Frontal cortex (tissue), 4 donors: Measurements from ENCODE around the gene TGFB2. TPM values are rescaled to one million over a fixed set of nuclear protein-coding genes. Genes with fewer than 3 reads are reported as not detected.

ENCODE experiments used
- DNase-seq, 2 donors: peaks; one replicate each; pipeline ENCODE4 v3.0.0; 2012; ENCODE audit warnings: low spot score in 2 of 2
- FAIRE-seq: peaks from 2 replicates; lab custom pipeline; 2012; peaks lifted over from hg19 to GRCh38; lab: Jason Lieb, UNC
- total RNA-seq: library from RNA; depleted of rRNA; stranded (reverse); fragments of >200 nt; gene quantifications from one replicate; pipeline ENCODE4 v1.2.3, GENCODE V29; 2014
- donor health status: control.
- donor health status: control.
- donor health status: control.

Gene TGFB2
- total RNA-seq, 1 donor from 2014 or later: 19.6 TPM

DNA sequence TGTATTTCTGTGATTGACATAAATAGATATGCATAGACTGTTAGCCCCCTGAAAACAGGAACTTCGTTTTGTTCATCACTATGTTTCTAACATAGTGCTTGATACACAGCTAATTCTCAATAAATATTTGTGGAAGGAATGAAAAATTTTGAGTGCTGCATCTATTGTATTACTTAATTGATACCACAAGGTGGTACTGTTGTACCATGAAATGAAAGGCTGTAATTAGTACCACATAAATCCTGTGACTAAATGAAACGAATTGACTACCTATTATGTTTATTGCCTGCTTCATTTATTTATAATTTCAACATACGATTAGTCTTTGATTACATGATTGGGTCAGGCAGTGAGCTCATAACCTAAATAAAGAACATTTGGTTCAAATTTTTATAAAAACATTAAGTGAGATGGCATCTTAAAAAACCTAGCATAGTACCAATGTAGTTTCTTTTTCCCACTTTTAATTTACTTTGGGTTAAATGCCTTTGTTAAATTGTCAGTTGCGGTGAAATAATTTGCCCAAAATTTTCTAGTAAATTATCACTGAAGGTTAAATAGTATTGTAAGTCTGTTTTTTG lies 15.0 kb upstream of the TGFB2 start:
- peak; percentile 95 for FAIRE-seq
- peak; percentile 45 to 52 for DNase-seq

- FAIRE-seq: no peak
These were observed 12.7 kb upstream of the TGFB2 start for GRCh38 chr1:218332416-218332815.

GRCh38 chr1:218336328-218336727 lies 8.8 kb upstream of the TGFB2 start:
- DNase-seq (no peak), FAIRE-seq (no peak)

More at GRCh38 chr1:218332416-218332815, 12.7 kb upstream of the TGFB2 start:
- DNase-seq: no peak

DNA sequence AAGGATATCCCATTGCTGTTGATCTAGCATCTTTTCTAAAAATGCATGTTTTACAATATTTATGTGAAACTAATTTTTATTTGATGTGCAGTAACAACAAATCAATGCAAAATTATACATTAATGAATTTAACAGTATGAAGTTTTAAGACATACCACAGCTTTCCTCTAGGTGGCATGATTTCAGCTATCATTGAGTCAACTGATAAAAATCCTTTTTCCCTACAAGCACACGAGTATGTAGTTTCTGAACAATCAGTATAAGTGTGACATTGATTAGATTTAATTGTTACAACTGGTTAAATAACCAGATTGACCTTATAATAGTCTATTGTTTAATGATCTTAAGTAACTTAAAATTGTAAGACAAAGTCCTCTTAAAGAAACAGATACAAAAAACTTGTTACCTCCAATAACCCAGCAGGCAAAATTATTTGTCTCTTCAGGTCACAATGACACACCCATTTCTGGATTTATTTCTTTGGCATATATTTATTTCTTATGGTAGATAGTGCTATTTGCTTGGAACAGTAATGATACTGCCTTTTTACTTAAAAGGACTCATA lies 5.8 kb upstream of the TGFB2 start:
- no peak for DNase-seq
- FAIRE-seq: peak; percentile 95

DNA sequence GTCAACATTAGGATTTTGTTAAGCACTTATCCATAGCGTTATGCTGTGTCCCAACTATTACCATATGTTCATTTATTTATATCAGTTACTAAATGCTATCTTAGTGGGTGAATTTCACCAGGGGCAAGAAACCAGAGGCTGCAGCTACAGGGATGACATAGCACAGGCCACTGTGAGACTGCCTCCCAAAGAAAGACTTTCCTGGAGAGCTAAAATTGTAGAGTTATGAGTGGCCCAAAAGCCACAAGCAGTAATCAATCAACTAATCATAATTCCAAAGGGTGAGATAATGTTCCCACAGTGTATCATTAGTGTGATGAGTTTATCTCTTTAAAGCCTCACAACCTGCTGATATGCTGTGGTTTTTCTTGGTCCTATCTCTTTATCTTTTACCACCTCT lies 3.8 kb upstream of the TGFB2 start:
- FAIRE-seq: no peak
- DNase-seq: no peak

GRCh38 chr1:218342091-218342490 lies 3.0 kb upstream of the TGFB2 start:
- DNase-seq: no peak
- no peak for FAIRE-seq

DNA sequence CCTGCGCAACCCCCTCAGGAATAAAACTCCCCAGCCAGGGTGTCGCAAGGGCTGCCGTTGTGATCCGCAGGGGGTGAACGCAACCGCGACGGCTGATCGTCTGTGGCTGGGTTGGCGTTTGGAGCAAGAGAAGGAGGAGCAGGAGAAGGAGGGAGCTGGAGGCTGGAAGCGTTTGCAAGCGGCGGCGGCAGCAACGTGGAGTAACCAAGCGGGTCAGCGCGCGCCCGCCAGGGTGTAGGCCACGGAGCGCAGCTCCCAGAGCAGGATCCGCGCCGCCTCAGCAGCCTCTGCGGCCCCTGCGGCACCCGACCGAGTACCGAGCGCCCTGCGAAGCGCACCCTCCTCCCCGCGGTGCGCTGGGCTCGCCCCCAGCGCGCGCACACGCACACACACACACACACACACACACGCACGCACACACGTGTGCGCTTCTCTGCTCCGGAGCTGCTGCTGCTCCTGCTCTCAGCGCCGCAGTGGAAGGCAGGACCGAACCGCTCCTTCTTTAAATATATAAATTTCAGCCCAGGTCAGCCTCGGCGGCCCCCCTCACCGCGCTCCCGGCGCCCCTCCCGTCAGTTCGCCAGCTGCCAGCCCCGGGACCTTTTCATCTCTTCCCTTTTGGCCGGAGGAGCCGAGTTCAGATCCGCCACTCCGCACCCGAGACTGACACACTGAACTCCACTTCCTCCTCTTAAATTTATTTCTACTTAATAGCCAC lies 696 bp downstream of the TGFB2 start:
- DNase-seq: peak in 1 of 2 donors; percentile 49
- FAIRE-seq: no peak

DNA sequence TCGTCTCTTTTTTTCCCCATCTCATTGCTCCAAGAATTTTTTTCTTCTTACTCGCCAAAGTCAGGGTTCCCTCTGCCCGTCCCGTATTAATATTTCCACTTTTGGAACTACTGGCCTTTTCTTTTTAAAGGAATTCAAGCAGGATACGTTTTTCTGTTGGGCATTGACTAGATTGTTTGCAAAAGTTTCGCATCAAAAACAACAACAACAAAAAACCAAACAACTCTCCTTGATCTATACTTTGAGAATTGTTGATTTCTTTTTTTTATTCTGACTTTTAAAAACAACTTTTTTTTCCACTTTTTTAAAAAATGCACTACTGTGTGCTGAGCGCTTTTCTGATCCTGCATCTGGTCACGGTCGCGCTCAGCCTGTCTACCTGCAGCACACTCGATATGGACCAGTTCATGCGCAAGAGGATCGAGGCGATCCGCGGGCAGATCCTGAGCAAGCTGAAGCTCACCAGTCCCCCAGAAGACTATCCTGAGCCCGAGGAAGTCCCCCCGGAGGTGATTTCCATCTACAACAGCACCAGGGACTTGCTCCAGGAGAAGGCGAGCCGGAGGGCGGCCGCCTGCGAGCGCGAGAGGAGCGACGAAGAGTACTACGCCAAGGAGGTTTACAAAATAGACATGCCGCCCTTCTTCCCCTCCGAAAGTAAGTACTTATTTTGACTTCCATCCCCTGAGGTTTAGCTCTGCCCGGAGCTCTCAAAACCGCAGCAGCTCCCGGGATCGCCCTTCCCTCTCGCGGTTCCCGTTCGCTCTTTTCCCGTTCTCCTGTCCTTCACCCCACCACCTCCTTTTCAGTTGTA lies 1.5 kb downstream of the TGFB2 start:
- FAIRE-seq (no peak), DNase-seq (no peak)

- FAIRE-seq: no peak
- no peak for DNase-seq
These were observed 2.2 kb downstream of the TGFB2 start for GRCh38 chr1:218347336-218347722.

DNA sequence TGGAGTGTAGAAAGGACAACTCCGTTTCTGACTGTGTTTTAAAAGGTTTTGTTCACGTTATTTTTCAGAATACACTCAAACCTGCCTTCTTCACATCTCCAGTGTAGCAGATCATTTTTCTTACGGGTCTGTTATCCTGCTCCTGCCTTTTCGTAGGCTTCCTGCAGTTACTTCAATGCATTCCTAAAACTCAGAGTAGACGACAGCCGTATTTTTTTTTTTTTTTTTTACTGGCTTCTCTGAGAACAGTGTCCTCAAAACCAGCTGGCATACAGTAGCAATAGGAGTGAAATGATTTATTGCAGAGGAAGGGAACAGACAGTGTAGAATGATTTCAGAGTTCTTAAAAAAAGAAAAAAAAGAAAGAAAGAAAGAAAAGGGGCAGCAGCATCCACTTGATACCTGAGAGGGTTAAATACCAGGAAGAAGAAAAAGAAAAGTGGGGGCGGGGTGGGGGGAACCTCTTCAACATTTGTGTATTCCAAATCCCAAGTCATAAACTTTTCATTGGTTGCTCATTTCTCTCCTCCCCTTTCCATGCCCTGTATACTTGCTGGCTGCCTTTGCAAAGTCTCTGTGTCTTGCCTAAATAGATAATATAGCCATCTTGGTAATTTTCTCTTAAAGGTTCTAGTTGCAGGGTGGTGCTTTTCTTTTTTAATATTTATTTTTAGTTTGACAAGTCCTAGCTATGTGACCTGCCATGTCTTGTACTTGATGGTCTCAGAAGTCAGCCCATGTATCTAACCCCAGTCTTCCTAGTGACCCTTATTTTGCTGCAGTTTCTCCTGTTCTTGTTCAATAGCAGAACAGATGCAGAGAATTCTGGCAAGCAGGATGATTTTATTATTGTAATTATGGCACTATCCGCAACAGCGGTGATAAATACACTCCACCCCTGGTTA lies 2.8 kb downstream of the TGFB2 start:
- DNase-seq: no peak
- FAIRE-seq: no peak

DNA sequence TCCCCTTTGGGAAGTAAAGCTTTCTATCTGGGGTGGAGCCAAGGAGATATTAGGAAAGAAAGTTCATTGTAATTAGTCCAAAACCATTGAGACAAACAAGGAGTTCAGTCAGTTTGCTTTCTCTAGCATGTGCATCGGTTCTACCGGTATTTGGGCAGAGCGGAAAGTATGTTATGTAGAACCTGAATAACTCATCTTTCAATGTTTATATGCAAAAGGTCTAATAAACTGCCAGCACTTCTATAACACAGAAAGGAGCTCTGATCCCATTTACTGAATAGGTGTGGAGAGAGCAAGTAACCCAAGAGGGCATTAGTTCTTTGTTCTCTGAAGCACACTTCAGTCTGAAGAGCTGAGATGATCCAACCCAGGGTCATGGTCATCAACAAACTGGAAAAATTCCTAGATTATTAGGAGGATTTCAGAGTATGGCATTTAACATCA lies 3.5 kb downstream of the TGFB2 start:
- DNase-seq: no peak
- FAIRE-seq: no peak

- no peak for DNase-seq
- no peak for FAIRE-seq
These were observed 4.4 kb downstream of the TGFB2 start for GRCh38 chr1:218349348-218350034.

GRCh38 chr1:218350035-218350525 lies 4.9 kb downstream of the TGFB2 start:
- FAIRE-seq (no peak), DNase-seq (no peak)

DNA sequence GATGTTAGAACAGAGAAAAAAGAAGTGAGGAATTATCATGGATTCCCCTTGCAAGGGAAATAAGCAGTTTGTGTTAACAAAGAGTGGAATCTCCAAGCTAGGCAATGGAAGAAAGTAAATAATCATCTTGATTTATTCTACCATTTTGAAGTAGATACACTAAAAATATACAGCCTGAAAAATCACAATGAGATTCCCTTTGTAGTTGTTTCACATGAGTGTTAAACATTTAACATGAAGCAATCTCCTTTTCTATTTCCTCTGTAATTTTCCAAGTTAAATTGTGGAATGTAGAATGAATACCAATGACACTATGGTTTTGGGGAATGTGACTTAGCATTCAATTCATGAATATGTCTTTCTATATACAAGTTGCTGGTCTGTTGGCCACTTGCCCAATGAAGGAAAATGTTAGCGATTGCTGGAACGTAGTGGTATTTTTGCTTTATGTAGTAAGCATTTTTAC lies 5.7 kb downstream of the TGFB2 start:
- DNase-seq: no peak
- no peak for FAIRE-seq

DNA sequence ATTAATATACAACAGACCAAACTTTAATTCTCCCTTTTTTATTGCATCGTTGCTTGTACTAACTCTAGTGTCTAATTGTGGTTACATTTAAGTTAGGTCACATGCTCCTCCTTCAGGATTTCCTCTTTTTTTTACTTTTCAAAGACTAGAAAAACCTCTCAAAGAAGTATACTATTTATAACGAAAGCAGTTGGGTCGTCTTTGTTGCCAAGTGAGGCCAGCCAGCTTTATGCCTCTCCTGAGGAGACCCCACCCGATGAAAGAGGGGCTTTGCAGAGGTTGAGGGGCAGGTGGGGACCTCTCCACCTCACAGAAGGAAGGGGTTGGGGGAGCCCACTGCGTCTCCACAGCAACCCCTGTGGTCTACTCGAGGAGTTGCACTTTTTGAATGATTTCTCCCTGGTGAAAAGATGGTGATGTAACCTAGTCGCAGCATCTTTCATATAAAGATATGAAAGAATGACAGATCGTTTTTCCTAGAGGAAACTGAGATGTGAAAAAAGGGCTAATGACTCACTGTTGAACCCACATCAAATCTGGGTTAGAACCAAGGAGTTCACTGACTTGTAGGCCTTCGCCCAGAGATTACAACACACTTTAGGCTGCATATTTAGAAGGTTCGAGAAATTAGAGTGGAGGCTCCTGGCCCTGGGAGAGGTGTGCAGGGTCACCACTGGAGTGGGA lies 6.4 kb downstream of the TGFB2 start:
- FAIRE-seq (no peak), DNase-seq (no peak)

DNA sequence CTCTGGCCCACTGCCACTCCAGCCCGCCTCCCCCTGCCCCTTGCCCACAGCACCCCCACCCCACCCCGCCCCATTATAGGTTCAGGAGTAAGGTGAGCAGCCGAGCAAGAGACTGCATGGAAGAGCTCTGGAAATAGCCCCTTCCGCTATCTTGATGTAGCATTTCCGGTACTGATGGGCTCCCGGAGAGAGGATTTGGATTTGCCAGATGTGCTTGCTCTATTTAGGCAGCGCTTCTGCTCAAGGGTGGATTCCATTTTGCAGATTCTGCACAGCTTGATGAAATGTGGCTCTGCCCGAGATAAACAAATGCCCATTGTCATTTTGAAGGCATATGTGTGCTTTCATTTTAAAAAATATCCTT lies 6.9 kb downstream of the TGFB2 start:
- DNase-seq (no peak), FAIRE-seq (no peak)

DNA sequence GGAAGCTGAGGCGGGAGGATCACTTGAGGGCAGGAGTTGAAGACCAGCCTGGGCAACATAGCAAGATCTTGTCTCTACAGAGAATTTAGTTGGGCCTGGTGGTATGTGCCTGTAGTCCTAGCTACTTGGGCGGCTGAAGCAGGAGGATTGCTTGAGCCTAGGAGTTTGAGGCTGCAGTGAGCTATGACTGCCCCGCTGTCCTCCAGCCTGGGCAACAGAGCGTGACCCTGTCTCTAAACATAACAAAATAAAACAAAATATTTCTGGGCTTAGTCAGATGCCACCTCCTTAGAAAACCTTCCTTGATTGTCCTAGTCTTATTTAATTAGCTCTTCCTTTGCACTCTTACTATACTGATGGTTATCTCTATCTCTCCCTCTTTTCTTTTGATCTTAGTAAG lies 8.5 kb downstream of the TGFB2 start:
- DNase-seq: no peak
- FAIRE-seq: no peak

DNA sequence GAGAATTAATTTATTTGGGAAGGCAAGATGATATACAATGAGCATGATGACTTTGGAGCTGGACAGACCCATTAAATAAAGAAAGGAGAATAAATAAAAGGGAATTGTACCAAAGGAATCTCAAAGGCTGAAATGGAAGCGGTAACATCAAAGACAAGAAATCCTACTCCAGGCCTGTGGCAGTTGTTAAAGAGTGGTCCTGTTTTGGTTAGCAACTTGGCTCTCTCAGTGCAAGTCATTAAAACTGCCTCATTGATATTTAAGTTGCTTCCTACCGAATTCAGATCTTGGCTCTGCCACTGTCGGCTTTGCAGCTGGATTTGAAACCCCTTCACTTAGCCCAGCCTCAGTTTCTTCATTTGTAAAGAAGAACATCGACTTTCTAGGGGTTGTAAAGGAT lies 10.1 kb downstream of the TGFB2 start:
- DNase-seq (no peak), FAIRE-seq (no peak)
